NCI-H82 treated with DMSO at 0.1 percent for 48 hours (cell line): ENCODE data around the gene AKAP12.
A peak's percentile ranks its signal among the peaks of the same experiment; 100 is the strongest.
"Not testable (repeated sequence)": the region's sequence is repeated elsewhere in the genome, so short reads cannot be mapped to it uniquely, and the experiment has no call there.

Source experiments
- DNase-seq: peaks from one replicate; lab custom pipeline; 2025; ENCODE audit not compliant: unreplicated experiment; lab: John Stamatoyannopoulos, UW

Gene AKAP12

GRCh38 chr6:151376440-151376839, 136.7 kb downstream of the AKAP12 start:
- no peak for DNase-seq

GRCh38 chr6:151377095-151377494, 137.3 kb downstream of the AKAP12 start:
- DNase-seq, result no peak

- DNase-seq, result no peak
Measured at GRCh38 chr6:151379933-151380847, 140.4 kb downstream of the AKAP12 start.

GRCh38 chr6:151380848-151381205, 141.1 kb downstream of the AKAP12 start:
- DNase-seq, result no peak

GRCh38 chr6:151381722-151382121, 142.0 kb downstream of the AKAP12 start:
- DNase-seq, result no peak

GRCh38 chr6:151382631-151383030, 142.9 kb downstream of the AKAP12 start:
- DNase-seq, result not testable (repeated sequence)

GRCh38 chr6:151384151-151384550, 144.4 kb downstream of the AKAP12 start:
- DNase-seq, result no peak

GRCh38 chr6:151385177-151385576, 145.4 kb downstream of the AKAP12 start:
- no peak for DNase-seq

- DNase-seq, result no peak
Measured at GRCh38 chr6:151387175-151387970, 147.6 kb downstream of the AKAP12 start.

GRCh38 chr6:151388236-151388635, 148.5 kb downstream of the AKAP12 start:
- no peak for DNase-seq

- no peak for DNase-seq
Measured at GRCh38 chr6:151388997-151389617, 149.3 kb downstream of the AKAP12 start.

GRCh38 chr6:151389618-151390275, 150.0 kb downstream of the AKAP12 start:
- peak; percentile 30 for DNase-seq

- peak; percentile 83 for DNase-seq
Measured at GRCh38 chr6:151390276-151390850, 150.6 kb downstream of the AKAP12 start.

- DNase-seq, result no peak
Measured at GRCh38 chr6:151390851-151391470, 151.2 kb downstream of the AKAP12 start.

- peak; percentile 51 for DNase-seq
Measured at GRCh38 chr6:151391471-151392413, 152.0 kb downstream of the AKAP12 start, which contains the start of gene ZBTB2. TSS of gene ZBTB2 (minus strand) at chr6:151391559. CDS start at chr6:151373637, 17,922 bp downstream.

- no peak for DNase-seq
Measured at GRCh38 chr6:151392427-151392826, 152.7 kb downstream of the AKAP12 start.

- no peak for DNase-seq
Measured at GRCh38 chr6:151393410-151393809, 153.6 kb downstream of the AKAP12 start.

GRCh38 chr6:151399679-151400078, 159.9 kb downstream of the AKAP12 start:
- no peak for DNase-seq

- peak; percentile 32 for DNase-seq
Measured at GRCh38 chr6:151400473-151400872, 160.7 kb downstream of the AKAP12 start.
